Measurements from ENCODE around the gene FUT3. TPM values are rescaled to one million over a fixed set of nuclear protein-coding genes. Genes with fewer than 3 reads are reported as not detected.

Gene FUT3
- total and polyA plus RNA-seq, 2 of the 4 experiments (the other 2 are of a cell fraction): not detected

GRCh38 chr19:5864013-5864720 lies 12.9 kb upstream of the FUT3 start:
- Histone ChIP-seq H3K18ac (ENCODE audit: low read depth, low read length) (no peak overlapping the region), H2AFZ (replicated peaks; ENCODE audit: low read length, poor library complexity) (no peak overlapping the region), H4K91ac (ENCODE audit: insufficient read depth, low read depth, low read length) (no peak overlapping the region), H3K27me3 (ENCODE audit: control insufficient read depth, insufficient read depth, low read length) (peaks cover 18% of the 10 kb centered on the region; the same call in 1 of the 2 replicates), H3K36me3 (ENCODE audit: control insufficient read depth, insufficient read depth, low read length) (no peaks in the 10 kb centered on the region), H3K9me1 (ENCODE audit: insufficient read depth, low read length) (no peaks in the 10 kb centered on the region), H4K8ac (ENCODE audit: low read depth in 2 of 2, low read length in 2 of 2) (no peak overlapping the region), H3K4me3 (ENCODE audit: insufficient read depth, low read depth, low read length) (no peak overlapping the region), H3K14ac (replicated peaks; ENCODE audit: low read depth, low read length) (no peak overlapping the region), H3K4me1 (ENCODE audit: control insufficient read depth, insufficient read depth, low read length) (no peaks in the 10 kb centered on the region; the same call in 1 of the 2 replicates), H2BK15ac (ENCODE audit: low read depth, low read length) (no peak overlapping the region), H2BK5ac (ENCODE audit: low read depth, low read length, poor library complexity, severe bottlenecking) (no peak overlapping the region), H3K79me1 (ENCODE audit: low read depth in 1 of 2, low read length in 2 of 2) (no peaks in the 10 kb centered on the region), H4K5ac (ENCODE audit: low read depth, low read length) (no peak overlapping the region), H3K56ac (ENCODE audit: extremely low read depth, insufficient read depth, low read length) (no peak overlapping the region), H3K4ac (ENCODE audit: low read depth, low read length) (no peak overlapping the region), H2AK5ac (ENCODE audit: low read depth, low read length) (no peak overlapping the region), H2BK120ac (ENCODE audit: low read depth, low read length) (no peak overlapping the region), H3K4me2 (ENCODE audit: low read depth, low read length) (no peak overlapping the region), H2AK9ac (replicated peaks; ENCODE audit: low read depth, low read length, poor library complexity) (no peak overlapping the region), H3K9me3 (ENCODE audit: control insufficient read depth, insufficient read depth, low read length) (no peaks in the 10 kb centered on the region), H4K20me1 (ENCODE audit: insufficient read depth, low read length) (no peaks in the 10 kb centered on the region), H3K27ac (ENCODE audit: insufficient read depth, low read length) (no peak overlapping the region), H3K23ac (ENCODE audit: low read depth, low read length) (no peak overlapping the region), H3K9ac (ENCODE audit: low read depth, low read length) (no peak overlapping the region), H2BK20ac (ENCODE audit: low read depth, low read length) (no peak overlapping the region)
- ChIA-PET POLR2A (ENCODE audit: unreplicated experiment) (no interaction called here), CTCF (no interaction called here)
- no peak for DNase-seq
- in situ Hi-C loops (cut with MboI; ENCODE audit: low sequenced_read_pairs): no loop called here
- WGBS, 2 experiments (ENCODE audit: extremely low coverage in 2 of 2, insufficient read length in 1 of 2): 67% methylated on average over 3 of the region's 9 CpGs; no CpG with 5 or more reads in 1 of the 2 experiments
- intact Hi-C loops (cut with micrococcal nuclease): no loop called here
- no peak for ATAC-seq (ENCODE audit: low read depth)
- dilution Hi-C loops (cut with HindIII; ENCODE audit: low sequenced_read_pairs, unreplicated experiment): no loop called here
- no peak for TF ChIP-seq MAZ (IDR thresholded peaks at IDR 0.05; ENCODE audit: borderline replicate concordance, low read depth, low read length)
- no peak for TF ChIP-seq BHLHE40 (IDR thresholded peaks at IDR 0.05; ENCODE audit: low read depth, low read length)
- no peak for TF ChIP-seq CHD1 (IDR thresholded peaks at IDR 0.05; ENCODE audit: low read depth, low read length)
- TF ChIP-seq, protein P1, sequence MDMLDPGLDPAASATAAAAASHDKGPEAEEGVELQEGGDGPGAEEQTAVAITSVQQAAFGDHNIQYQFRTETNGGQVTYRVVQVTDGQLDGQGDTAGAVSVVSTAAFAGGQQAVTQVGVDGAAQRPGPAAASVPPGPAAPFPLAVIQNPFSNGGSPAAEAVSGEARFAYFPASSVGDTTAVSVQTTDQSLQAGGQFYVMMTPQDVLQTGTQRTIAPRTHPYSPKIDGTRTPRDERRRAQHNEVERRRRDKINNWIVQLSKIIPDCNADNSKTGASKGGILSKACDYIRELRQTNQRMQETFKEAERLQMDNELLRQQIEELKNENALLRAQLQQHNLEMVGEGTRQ (IDR thresholded peaks at IDR 0.05; ENCODE audit: low read depth, low read length): no peak
- TF ChIP-seq POLR2A (IDR thresholded peaks at IDR 0.05; ENCODE audit: low read depth, low read length): no peak
- TF ChIP-seq RFX5 (IDR thresholded peaks at IDR 0.05; ENCODE audit: low read depth, low read length): no peak
- no peak for TF ChIP-seq CTCF (conservative IDR thresholded peaks at IDR 0.05; ENCODE audit: low read depth, low read length)
- no peak for TF ChIP-seq RCOR1 (IDR thresholded peaks at IDR 0.05; ENCODE audit: insufficient replicate concordance, low read length)
- no peak for TF ChIP-seq FOS (IDR thresholded peaks at IDR 0.05; ENCODE audit: low read depth, low read length)
- TF ChIP-seq RAD21 (IDR thresholded peaks at IDR 0.05; ENCODE audit: low read length): no peak
- TF ChIP-seq, protein P2, sequence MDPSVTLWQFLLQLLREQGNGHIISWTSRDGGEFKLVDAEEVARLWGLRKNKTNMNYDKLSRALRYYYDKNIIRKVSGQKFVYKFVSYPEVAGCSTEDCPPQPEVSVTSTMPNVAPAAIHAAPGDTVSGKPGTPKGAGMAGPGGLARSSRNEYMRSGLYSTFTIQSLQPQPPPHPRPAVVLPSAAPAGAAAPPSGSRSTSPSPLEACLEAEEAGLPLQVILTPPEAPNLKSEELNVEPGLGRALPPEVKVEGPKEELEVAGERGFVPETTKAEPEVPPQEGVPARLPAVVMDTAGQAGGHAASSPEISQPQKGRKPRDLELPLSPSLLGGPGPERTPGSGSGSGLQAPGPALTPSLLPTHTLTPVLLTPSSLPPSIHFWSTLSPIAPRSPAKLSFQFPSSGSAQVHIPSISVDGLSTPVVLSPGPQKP (IDR thresholded peaks at IDR 0.05; ENCODE audit: borderline replicate concordance, low read depth, low read length): no peak
- TF ChIP-seq SMC3 (IDR thresholded peaks at IDR 0.05; ENCODE audit: low read depth, low read length): no peak
- TF ChIP-seq MXI1 (IDR thresholded peaks at IDR 0.05; ENCODE audit: borderline replicate concordance, low read depth, low read length): no peak
- no peak for TF ChIP-seq NFE2L2 (IDR thresholded peaks at IDR 0.05; ENCODE audit: low read depth, low read length)
- no peak for TF ChIP-seq CEBPB (IDR thresholded peaks at IDR 0.05; ENCODE audit: low read depth, low read length)
- no peak for TF ChIP-seq MAFK (IDR thresholded peaks at IDR 0.05; ENCODE audit: low read depth, low read length)
- no TSS peak for BruUV-seq (replicated peaks)
